GM21737 (cell line): ENCODE data around the gene IMMP2L.
"Not testable (repeated sequence)": the region's sequence is repeated elsewhere in the genome, so short reads cannot be mapped to it uniquely, and the experiment has no call there.

Source experiments
- ATAC-seq: cut with Tn5 transposase; IDR thresholded peaks from one replicate; pipeline ENCODE4 v1.9.1; 2021; ENCODE audit warnings: mild to moderate bottlenecking, moderate library complexity; ENCODE audit not compliant: unreplicated experiment

The IMMP2L gene

GRCh38 chr7:111561904-111562732 lies at the start of gene IMMP2L:
Gene IMMP2L, minus strand, starts transcription at chr7:111562492.
- peak; percentile 89 for ATAC-seq

- ATAC-seq: not testable (repeated sequence)
Measured at GRCh38 chr7:111609483-111610254, 47.4 kb upstream of the IMMP2L start.

- ATAC-seq: no peak
Measured at GRCh38 chr7:111607621-111608020, 45.3 kb upstream of the IMMP2L start.

GRCh38 chr7:111605246-111605645 lies 43.0 kb upstream of the IMMP2L start:
- ATAC-seq: no peak

GRCh38 chr7:111600091-111600490 lies 37.8 kb upstream of the IMMP2L start:
- ATAC-seq: no peak

GRCh38 chr7:111595780-111596179 lies 33.5 kb upstream of the IMMP2L start:
- ATAC-seq: no peak

- no peak for ATAC-seq
Measured at GRCh38 chr7:111594602-111595001, 32.3 kb upstream of the IMMP2L start.

- ATAC-seq: no peak
Measured at GRCh38 chr7:111593343-111593742, 31.1 kb upstream of the IMMP2L start.

GRCh38 chr7:111588065-111588433 lies 25.8 kb upstream of the IMMP2L start:
- ATAC-seq: no peak

- ATAC-seq: no peak
Measured at GRCh38 chr7:111587410-111588064, 25.2 kb upstream of the IMMP2L start.

- no peak for ATAC-seq
Measured at GRCh38 chr7:111586711-111587409, 24.6 kb upstream of the IMMP2L start.

- ATAC-seq: not testable (repeated sequence)
Measured at GRCh38 chr7:111581784-111582488, 19.6 kb upstream of the IMMP2L start.

GRCh38 chr7:111581207-111581606 lies 18.9 kb upstream of the IMMP2L start:
- not testable (repeated sequence) for ATAC-seq

- ATAC-seq: no peak
Measured at GRCh38 chr7:111578754-111579153, 16.5 kb upstream of the IMMP2L start.

GRCh38 chr7:111571720-111572119 lies 9.4 kb upstream of the IMMP2L start:
- ATAC-seq: no peak

- no peak for ATAC-seq
Measured at GRCh38 chr7:111568870-111569462, 6.7 kb upstream of the IMMP2L start.

- no peak for ATAC-seq
Measured at GRCh38 chr7:111568419-111568818, 6.1 kb upstream of the IMMP2L start.

- ATAC-seq: no peak
Measured at GRCh38 chr7:111564078-111564477, 1.8 kb upstream of the IMMP2L start.

- no peak for ATAC-seq
Measured at GRCh38 chr7:111561654-111561903, 713 bp downstream of the IMMP2L start.
